ENCODE data around the gene MORN1. TPM values are rescaled to one million over a fixed set of nuclear protein-coding genes. Genes with fewer than 3 reads are reported as not detected.

The MORN1 gene
- total and polyA plus RNA-seq, 2 experiments from 2014 or later: 4.8 to 11.1 TPM

DNA sequence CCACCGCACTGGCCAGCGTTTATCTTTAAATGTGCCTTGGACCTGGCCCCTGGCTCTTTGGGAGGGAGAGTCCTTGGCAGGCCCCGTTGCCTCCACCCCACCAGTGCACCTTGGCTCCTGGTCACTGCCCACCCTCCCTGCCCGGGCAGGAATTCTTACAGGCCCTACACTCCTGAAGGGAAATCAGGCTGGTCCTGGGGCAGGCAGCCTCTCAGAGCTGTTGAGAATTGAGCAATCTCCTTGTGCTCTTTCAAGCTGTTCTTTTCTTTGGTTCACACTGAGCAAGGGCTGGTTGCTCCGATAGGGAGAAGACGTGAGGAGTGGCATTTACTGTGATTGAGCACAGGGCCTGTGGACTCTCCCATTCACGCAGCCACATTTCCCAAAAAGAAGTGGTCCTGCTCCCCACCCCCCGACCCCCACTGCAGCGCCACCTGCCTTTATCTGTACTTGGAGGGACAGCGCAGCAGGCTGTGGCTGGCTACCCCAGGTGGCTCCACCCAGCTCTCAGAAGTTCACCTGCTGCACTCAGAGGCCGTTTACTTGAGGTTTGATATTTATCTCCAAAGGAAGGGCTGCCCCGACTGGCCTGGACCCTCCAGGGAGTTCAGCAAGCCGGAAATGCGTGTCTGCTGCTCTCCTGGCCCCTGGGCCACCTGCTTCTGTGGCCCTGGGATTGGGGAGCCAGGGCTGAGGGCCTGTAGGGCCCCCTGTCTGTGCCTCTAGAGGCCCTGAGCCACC, 115.4 kb downstream of the MORN1 start (continued):
- TF ChIP-seq, protein P1, sequence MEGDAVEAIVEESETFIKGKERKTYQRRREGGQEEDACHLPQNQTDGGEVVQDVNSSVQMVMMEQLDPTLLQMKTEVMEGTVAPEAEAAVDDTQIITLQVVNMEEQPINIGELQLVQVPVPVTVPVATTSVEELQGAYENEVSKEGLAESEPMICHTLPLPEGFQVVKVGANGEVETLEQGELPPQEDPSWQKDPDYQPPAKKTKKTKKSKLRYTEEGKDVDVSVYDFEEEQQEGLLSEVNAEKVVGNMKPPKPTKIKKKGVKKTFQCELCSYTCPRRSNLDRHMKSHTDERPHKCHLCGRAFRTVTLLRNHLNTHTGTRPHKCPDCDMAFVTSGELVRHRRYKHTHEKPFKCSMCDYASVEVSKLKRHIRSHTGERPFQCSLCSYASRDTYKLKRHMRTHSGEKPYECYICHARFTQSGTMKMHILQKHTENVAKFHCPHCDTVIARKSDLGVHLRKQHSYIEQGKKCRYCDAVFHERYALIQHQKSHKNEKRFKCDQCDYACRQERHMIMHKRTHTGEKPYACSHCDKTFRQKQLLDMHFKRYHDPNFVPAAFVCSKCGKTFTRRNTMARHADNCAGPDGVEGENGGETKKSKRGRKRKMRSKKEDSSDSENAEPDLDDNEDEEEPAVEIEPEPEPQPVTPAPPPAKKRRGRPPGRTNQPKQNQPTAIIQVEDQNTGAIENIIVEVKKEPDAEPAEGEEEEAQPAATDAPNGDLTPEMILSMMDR (conservative IDR thresholded peaks at IDR 0.05; ENCODE audit: low read depth in 2 of 2): peak in 1 of 2 experiments; percentile 31; a peak in 2 of 4 replicates

DNA sequence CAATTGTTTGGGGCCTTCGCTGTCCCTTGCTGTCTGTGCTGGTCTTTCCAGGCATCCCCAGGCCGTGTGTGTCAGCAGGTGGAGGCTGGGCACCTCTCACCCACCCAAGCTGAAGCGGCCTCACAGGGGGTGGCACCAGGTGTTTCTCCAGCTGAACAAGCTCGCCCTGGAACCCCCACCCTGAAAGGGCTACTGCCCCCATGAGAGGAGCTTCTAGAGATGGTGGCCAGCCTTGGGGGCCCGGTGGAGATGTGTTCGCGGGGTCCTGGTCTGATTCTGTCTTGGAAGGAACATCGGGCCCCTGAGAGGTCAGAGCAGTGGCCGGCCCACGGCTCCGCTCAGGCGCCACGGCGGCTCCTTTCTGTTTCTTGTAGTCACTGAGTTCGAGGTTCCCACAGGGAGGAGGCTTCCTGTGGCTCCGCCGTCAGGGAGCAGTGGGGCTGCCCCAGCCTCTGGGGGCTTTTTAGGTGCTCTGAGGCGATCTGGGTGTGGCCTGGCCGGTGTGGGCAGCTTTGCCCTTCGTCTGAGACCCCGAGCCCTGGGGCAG, 116.4 kb downstream of the MORN1 start:
- Mint-ChIP-seq H3K27ac (peak overlapping the region; percentile 77), H3K4me3 (no peak overlapping the region), H3K27me3 (ENCODE audit: insufficient read depth, low read depth, poor library complexity) (peaks cover 28% of the 10 kb centered on the region), H3K36me3 (ENCODE audit: low read depth) (peaks cover 22% of the 10 kb centered on the region), H3K4me1 (peaks cover 73% of the 10 kb centered on the region), H3K9me3 (peaks cover 4% of the 10 kb centered on the region; the same call in 1 of the 3 replicates)
- peaks cover 63% of the 10 kb centered on the region for H3K4me1 ChIP-seq (ENCODE audit: insufficient read depth)
- H3K79me2 ChIP-seq (replicated peaks; ENCODE audit: insufficient read depth): peaks cover 89% of the 10 kb centered on the region
- ATAC-seq (no peak), DNase-seq (ENCODE audit: low spot score) (no peak)
- no peak overlapping the region for H2AFZ ChIP-seq
- H3K27ac ChIP-seq (ENCODE audit: low read depth): peak overlapping the region; percentile 89
- H3K4me3 ChIP-seq: no peak overlapping the region
- H3F3A ChIP-seq (replicated peaks; ENCODE audit: low read depth): 0 out of 2 replicates have a peak, but pooled peaks cover 28% of the 10 kb centered on the region
- H4K20me1 ChIP-seq (replicated peaks; ENCODE audit: insufficient read depth): peaks cover 30% of the 10 kb centered on the region
- H3K36me3 ChIP-seq (ENCODE audit: insufficient read depth): no peaks in the 10 kb centered on the region; the same call in 1 of the 2 replicates
- H3K9me2 ChIP-seq (ENCODE audit: insufficient read depth): no peaks in the 10 kb centered on the region
- H3K4me2 ChIP-seq: no peak overlapping the region
- H3K27me3 ChIP-seq (ENCODE audit: insufficient read depth): no peaks in the 10 kb centered on the region
- TF ChIP-seq EZH2phosphoT487 (IDR thresholded peaks at IDR 0.05; ENCODE audit: unreplicated experiment) (no peak), NANOG (IDR thresholded peaks at IDR 0.05; ENCODE audit: borderline replicate concordance) (no peak), POLR2AphosphoS5 (IDR thresholded peaks at IDR 0.05; ENCODE audit: low read depth) (no peak), EZH2 (IDR thresholded peaks at IDR 0.05; ENCODE audit: low read depth, unreplicated experiment) (no peak), JUNB (IDR thresholded peaks at IDR 0.05; ENCODE audit: unreplicated experiment) (no peak), STAT1 (IDR thresholded peaks at IDR 0.05; ENCODE audit: unreplicated experiment) (no peak), ZNF114 (CRISPR knock-in tag; IDR thresholded peaks at IDR 0.05) (no peak), ZNF331 (CRISPR knock-in tag; IDR thresholded peaks at IDR 0.05; ENCODE audit: low read depth) (no peak), CREB1 (CRISPR knock-in tag; IDR thresholded peaks at IDR 0.05; ENCODE audit: low read depth) (no peak)
- TF ChIP-seq, protein P2, sequence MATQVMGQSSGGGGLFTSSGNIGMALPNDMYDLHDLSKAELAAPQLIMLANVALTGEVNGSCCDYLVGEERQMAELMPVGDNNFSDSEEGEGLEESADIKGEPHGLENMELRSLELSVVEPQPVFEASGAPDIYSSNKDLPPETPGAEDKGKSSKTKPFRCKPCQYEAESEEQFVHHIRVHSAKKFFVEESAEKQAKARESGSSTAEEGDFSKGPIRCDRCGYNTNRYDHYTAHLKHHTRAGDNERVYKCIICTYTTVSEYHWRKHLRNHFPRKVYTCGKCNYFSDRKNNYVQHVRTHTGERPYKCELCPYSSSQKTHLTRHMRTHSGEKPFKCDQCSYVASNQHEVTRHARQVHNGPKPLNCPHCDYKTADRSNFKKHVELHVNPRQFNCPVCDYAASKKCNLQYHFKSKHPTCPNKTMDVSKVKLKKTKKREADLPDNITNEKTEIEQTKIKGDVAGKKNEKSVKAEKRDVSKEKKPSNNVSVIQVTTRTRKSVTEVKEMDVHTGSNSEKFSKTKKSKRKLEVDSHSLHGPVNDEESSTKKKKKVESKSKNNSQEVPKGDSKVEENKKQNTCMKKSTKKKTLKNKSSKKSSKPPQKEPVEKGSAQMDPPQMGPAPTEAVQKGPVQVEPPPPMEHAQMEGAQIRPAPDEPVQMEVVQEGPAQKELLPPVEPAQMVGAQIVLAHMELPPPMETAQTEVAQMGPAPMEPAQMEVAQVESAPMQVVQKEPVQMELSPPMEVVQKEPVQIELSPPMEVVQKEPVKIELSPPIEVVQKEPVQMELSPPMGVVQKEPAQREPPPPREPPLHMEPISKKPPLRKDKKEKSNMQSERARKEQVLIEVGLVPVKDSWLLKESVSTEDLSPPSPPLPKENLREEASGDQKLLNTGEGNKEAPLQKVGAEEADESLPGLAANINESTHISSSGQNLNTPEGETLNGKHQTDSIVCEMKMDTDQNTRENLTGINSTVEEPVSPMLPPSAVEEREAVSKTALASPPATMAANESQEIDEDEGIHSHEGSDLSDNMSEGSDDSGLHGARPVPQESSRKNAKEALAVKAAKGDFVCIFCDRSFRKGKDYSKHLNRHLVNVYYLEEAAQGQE (IDR thresholded peaks at IDR 0.05; ENCODE audit: unreplicated experiment): no peak
- TF ChIP-seq, protein P1 (conservative IDR thresholded peaks at IDR 0.05; ENCODE audit: low read depth in 2 of 2): no peak
- TF ChIP-seq, protein P3, sequence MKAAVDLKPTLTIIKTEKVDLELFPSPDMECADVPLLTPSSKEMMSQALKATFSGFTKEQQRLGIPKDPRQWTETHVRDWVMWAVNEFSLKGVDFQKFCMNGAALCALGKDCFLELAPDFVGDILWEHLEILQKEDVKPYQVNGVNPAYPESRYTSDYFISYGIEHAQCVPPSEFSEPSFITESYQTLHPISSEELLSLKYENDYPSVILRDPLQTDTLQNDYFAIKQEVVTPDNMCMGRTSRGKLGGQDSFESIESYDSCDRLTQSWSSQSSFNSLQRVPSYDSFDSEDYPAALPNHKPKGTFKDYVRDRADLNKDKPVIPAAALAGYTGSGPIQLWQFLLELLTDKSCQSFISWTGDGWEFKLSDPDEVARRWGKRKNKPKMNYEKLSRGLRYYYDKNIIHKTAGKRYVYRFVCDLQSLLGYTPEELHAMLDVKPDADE (IDR thresholded peaks at IDR 0.05): no peak

All from GM23338 (cell line).